Upper lobe of left lung (tissue), 6 donors: ENCODE results near the gene LUZP4. TPM values are rescaled to one million over a fixed set of nuclear protein-coding genes. Genes with fewer than 3 reads are reported as not detected.
A peak's percentile ranks its signal among the peaks of the same experiment; 100 is the strongest.

Source experiments
- ATAC-seq, 2 donors: fragments of 200-7000 bp; cut with Tn5 transposase; one replicate each; pipeline ENCODE4 v1.9.1; 2022; ENCODE audit warnings: mild to moderate bottlenecking in 2 of 2, moderate library complexity in 2 of 2; ENCODE audit not compliant: low FRiP score in 2 of 2
- DNase-seq, 2 donors: peaks; one replicate each; pipeline ENCODE4 v3.0.0-alpha.2; 2019 to 2020
- H3K27ac ChIP-seq, 4 donors: fragments of 200-600 bp; sonication (generic); one replicate each; pipeline ENCODE4 v1.5.1; 2016 to 2019
- H3K27me3 ChIP-seq, 4 donors: fragments of 200-600 bp; sonication (generic); one replicate each; pipeline ENCODE4 v1.5.1; 2017 to 2019
- H3K36me3 ChIP-seq, 4 donors: fragments of 200-600 bp; sonication (generic); one replicate each; pipeline ENCODE4 v1.5.1; 2016 to 2019
- H3K4me1 ChIP-seq, 4 donors: fragments of 200-600 bp; sonication (generic); one replicate each; pipeline ENCODE4 v1.5.1; 2018 to 2019
- H3K4me3 ChIP-seq, 4 donors: fragments of 200-600 bp; sonication (generic); one replicate each; pipeline ENCODE4 v1.5.1; 2017 to 2019; ENCODE audit warnings: mild to moderate bottlenecking in 2 of 4, moderate library complexity in 1 of 4
- H3K9me3 ChIP-seq, 4 donors: fragments of 200-600 bp; sonication (generic); one replicate each; pipeline ENCODE4 v1.5.1; 2018 to 2019
- EP300 ChIP-seq, 4 donors: sonication (generic); formaldehyde crosslinking; IDR thresholded peaks; one replicate each; pipeline ENCODE4 v1.5.1; 2017; ENCODE audit warnings: antibody characterized with exemption in 4 of 4, control low read depth in 2 of 4
- POLR2A ChIP-seq, 4 donors: fragments of 450-650 bp; IDR thresholded peaks; one replicate each; pipeline ENCODE4 v1.5.1; 2016 to 2017; ENCODE audit warnings: antibody characterized with exemption in 4 of 4, mild to moderate bottlenecking in 2 of 4
- POLR2AphosphoS5 ChIP-seq, 2 donors: sonication (generic); formaldehyde crosslinking; IDR thresholded peaks; one replicate each; pipeline ENCODE4 v1.5.1; 2017; ENCODE audit warnings: antibody characterized with exemption in 2 of 2
- WGBS, 2 donors: methylation state at CpG; one replicate each; pipeline ENCODE4 v1.1.5; 2017 to 2018; 5-methylcytosine and 5-hydroxymethylcytosine counted together
- total RNA-seq, 6 donors: library from RNA; depleted of rRNA in 4 of 6; stranded (reverse); fragments of >200 nt in 4 of 6; gene quantifications; one replicate each; pipeline versions ENCODE4 v1.1.0 to v1.2.1, GENCODE V29; 2016 to 2021
- TF ChIP-seq, protein P1 (sequence below), 6 experiments: fragments of 450-650 bp in 4 of 6; fragments of 200-600 bp in 2 of 6; sonication (generic) in 2 of 6; IDR thresholded peaks; one replicate each; pipeline ENCODE4 v1.5.1; 2016 to 2019; ENCODE audit warnings: antibody characterized with exemption in 6 of 6
- donor health status: DM: no; HTN: no; CAD: no; lungs with moderate emphysema.
- donor health status: DM: no; HTN: yes; CAD: no; lungs with severe emphysema.

The LUZP4 gene
- total RNA-seq, 6 donors from 2014 or later = not detected

- DNase-seq (no peak), ATAC-seq (no peak)
- WGBS, 2 donors = 36 to 42% methylated on average over 4 of the region's 4 CpGs
- Histone ChIP-seq H3K36me3 (no peaks in the 10 kb centered on the region), H3K27me3 (no peaks in the 10 kb centered on the region), H3K4me1 (no peaks in the 10 kb centered on the region), H3K9me3 (no peaks in the 10 kb centered on the region), H3K4me3 (no peak overlapping the region), H3K27ac (no peak overlapping the region)
- no peak for TF ChIP-seq POLR2A (IDR thresholded peaks at IDR 0.05)
- TF ChIP-seq POLR2AphosphoS5 (IDR thresholded peaks at IDR 0.05) = no peak
- TF ChIP-seq EP300 (IDR thresholded peaks at IDR 0.05) = peak in 2 of 4 donors; percentile 29 to 43
- TF ChIP-seq, protein P1, sequence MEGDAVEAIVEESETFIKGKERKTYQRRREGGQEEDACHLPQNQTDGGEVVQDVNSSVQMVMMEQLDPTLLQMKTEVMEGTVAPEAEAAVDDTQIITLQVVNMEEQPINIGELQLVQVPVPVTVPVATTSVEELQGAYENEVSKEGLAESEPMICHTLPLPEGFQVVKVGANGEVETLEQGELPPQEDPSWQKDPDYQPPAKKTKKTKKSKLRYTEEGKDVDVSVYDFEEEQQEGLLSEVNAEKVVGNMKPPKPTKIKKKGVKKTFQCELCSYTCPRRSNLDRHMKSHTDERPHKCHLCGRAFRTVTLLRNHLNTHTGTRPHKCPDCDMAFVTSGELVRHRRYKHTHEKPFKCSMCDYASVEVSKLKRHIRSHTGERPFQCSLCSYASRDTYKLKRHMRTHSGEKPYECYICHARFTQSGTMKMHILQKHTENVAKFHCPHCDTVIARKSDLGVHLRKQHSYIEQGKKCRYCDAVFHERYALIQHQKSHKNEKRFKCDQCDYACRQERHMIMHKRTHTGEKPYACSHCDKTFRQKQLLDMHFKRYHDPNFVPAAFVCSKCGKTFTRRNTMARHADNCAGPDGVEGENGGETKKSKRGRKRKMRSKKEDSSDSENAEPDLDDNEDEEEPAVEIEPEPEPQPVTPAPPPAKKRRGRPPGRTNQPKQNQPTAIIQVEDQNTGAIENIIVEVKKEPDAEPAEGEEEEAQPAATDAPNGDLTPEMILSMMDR (IDR thresholded peaks at IDR 0.05) = no peak
Observed at GRCh38 chrX:115332832-115333231, 43.3 kb downstream of the LUZP4 start.

DNA sequence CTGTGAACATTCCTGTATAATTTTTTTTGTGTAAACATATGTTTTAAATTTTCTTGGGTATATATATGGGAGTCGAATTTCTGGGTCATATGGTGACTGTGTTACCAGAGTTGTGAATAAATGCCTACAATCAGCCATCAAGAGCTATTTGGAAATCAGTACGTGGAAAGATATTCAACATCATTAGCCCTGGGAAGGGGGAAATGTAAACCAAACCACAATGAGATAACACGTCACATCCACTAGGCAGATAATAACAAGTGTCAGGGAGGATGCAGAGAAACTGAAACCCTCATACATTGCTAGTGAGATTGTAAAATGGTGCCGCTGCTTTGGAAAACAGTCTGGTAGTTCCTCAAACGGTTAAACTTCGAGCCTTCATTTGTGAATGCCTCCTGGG, 43.9 kb downstream of the LUZP4 start:
- Histone ChIP-seq H3K4me1 (no peaks in the 10 kb centered on the region), H3K27ac (no peak overlapping the region), H3K4me3 (no peak overlapping the region), H3K36me3 (no peaks in the 10 kb centered on the region), H3K9me3 (no peaks in the 10 kb centered on the region), H3K27me3 (no peaks in the 10 kb centered on the region)
- WGBS, 2 donors = 50 to 59% methylated on average over 5 to 6 of the region's 6 CpGs
- no peak for TF ChIP-seq EP300 (IDR thresholded peaks at IDR 0.05)
- no peak for TF ChIP-seq POLR2A (IDR thresholded peaks at IDR 0.05)
- TF ChIP-seq, protein P1 (IDR thresholded peaks at IDR 0.05) = no peak
- no peak for TF ChIP-seq POLR2AphosphoS5 (IDR thresholded peaks at IDR 0.05)
- no peak for DNase-seq
- ATAC-seq = no peak

- H3K27me3 ChIP-seq = no peaks in the 10 kb centered on the region
- H3K4me1 ChIP-seq = no peaks in the 10 kb centered on the region
- 51 to 72% methylated on average over 5 of the region's 5 CpGs for WGBS, 2 donors
- no peaks in the 10 kb centered on the region for H3K9me3 ChIP-seq
- ATAC-seq (peak in 1 of 2 donors; percentile 65), DNase-seq (no peak)
- H3K4me3 ChIP-seq = no peak overlapping the region
- no peak overlapping the region for H3K27ac ChIP-seq
- H3K36me3 ChIP-seq = no peaks in the 10 kb centered on the region
- TF ChIP-seq, protein P1 (IDR thresholded peaks at IDR 0.05) = no peak
- TF ChIP-seq EP300 (IDR thresholded peaks at IDR 0.05) = no peak
- no peak for TF ChIP-seq POLR2AphosphoS5 (IDR thresholded peaks at IDR 0.05)
- TF ChIP-seq POLR2A (IDR thresholded peaks at IDR 0.05) = no peak
Observed at GRCh38 chrX:115337491-115338144, 48.1 kb downstream of the LUZP4 start.

DNA sequence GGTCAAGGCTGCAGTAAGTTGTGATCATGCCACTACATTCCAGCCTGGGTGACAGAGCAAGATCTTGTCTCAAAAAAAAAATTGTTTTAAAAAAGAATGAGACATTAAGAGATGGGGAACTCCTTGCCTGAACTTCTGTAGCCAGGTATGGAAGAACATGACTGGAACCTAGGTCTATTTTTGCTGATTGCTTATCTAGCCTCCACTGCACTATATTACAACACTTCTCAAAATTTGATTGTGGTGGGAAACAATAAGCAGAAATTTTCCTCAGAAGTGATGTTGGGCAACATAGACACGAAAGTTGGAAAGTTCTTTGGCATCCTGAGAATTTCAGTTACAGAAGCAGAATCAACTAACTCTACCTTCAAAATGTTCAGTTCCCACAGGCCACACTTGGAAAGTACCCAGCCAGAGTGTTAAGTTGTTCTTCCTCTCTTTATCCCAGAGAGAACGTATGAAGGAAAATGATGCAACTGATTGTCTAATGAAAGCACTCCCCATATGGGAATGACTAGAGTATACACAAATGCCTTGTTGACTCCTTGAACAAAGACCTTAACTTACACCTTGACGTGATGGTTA, 50.0 kb downstream of the LUZP4 start:
- DNase-seq (no peak), ATAC-seq (no peak)
- H3K4me3 ChIP-seq = no peak overlapping the region
- WGBS, 2 donors = 31 to 43% methylated on average over 3 of the region's 3 CpGs
- TF ChIP-seq EP300 (IDR thresholded peaks at IDR 0.05) (no peak), POLR2A (IDR thresholded peaks at IDR 0.05) (no peak), POLR2AphosphoS5 (IDR thresholded peaks at IDR 0.05) (no peak)
- TF ChIP-seq, protein P1 (IDR thresholded peaks at IDR 0.05) = no peak
- no peaks in the 10 kb centered on the region for H3K9me3 ChIP-seq
- H3K27ac ChIP-seq = no peak overlapping the region
- peaks cover 0 to 6% (median 4%) of the 10 kb centered on the region in 4 donors for H3K4me1 ChIP-seq
- no peaks in the 10 kb centered on the region for H3K27me3 ChIP-seq
- no peaks in the 10 kb centered on the region for H3K36me3 ChIP-seq

DNA sequence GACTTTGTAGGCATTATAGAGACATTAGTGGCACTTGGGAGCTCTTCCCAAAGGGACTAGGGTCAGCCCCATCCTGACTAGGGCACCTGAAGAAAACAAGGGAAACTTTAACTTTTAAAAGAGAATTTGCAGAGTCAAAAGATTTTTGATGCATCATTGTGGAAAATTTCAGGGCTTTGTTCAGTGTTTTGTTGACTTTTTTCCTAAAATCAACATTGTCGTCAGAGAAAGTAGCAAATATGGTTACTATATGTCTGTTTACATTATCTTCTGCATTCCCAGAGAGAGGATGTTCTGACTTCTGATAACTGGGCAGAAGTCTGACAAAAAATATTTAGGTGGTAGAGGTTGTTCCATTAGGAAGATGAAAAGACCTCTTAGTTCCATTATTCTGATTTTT, 51.9 kb downstream of the LUZP4 start:
- no peak overlapping the region for H3K27ac ChIP-seq
- no peaks in the 10 kb centered on the region for H3K36me3 ChIP-seq
- H3K27me3 ChIP-seq = no peaks in the 10 kb centered on the region
- TF ChIP-seq POLR2AphosphoS5 (IDR thresholded peaks at IDR 0.05) (no peak), POLR2A (IDR thresholded peaks at IDR 0.05) (no peak), EP300 (IDR thresholded peaks at IDR 0.05) (no peak)
- TF ChIP-seq, protein P1 (IDR thresholded peaks at IDR 0.05) = no peak
- DNase-seq (no peak), ATAC-seq (no peak)
- no peak overlapping the region for H3K4me3 ChIP-seq
- no peaks in the 10 kb centered on the region for H3K9me3 ChIP-seq
- H3K4me1 ChIP-seq = peaks cover 0 to 15% (median 10%) of the 10 kb centered on the region in 4 donors
- WGBS, 2 donors = 63 to 74% methylated on average over 1 of the region's 1 CpG
